ENCODE data around the gene ELMOD2.
"Not testable (repeated sequence)": the region's sequence is repeated elsewhere in the genome, so short reads cannot be mapped to it uniquely, and the experiment has no call there.

ELMOD2 gene, protein sequence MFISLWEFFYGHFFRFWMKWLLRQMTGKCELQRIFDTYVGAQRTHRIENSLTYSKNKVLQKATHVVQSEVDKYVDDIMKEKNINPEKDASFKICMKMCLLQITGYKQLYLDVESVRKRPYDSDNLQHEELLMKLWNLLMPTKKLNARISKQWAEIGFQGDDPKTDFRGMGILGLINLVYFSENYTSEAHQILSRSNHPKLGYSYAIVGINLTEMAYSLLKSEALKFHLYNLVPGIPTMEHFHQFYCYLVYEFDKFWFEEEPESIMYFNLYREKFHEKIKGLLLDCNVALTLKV
- total RNA-seq, result 12.1 to 49.8 (median 29.5) reads per million in 9 experiments

DNA sequence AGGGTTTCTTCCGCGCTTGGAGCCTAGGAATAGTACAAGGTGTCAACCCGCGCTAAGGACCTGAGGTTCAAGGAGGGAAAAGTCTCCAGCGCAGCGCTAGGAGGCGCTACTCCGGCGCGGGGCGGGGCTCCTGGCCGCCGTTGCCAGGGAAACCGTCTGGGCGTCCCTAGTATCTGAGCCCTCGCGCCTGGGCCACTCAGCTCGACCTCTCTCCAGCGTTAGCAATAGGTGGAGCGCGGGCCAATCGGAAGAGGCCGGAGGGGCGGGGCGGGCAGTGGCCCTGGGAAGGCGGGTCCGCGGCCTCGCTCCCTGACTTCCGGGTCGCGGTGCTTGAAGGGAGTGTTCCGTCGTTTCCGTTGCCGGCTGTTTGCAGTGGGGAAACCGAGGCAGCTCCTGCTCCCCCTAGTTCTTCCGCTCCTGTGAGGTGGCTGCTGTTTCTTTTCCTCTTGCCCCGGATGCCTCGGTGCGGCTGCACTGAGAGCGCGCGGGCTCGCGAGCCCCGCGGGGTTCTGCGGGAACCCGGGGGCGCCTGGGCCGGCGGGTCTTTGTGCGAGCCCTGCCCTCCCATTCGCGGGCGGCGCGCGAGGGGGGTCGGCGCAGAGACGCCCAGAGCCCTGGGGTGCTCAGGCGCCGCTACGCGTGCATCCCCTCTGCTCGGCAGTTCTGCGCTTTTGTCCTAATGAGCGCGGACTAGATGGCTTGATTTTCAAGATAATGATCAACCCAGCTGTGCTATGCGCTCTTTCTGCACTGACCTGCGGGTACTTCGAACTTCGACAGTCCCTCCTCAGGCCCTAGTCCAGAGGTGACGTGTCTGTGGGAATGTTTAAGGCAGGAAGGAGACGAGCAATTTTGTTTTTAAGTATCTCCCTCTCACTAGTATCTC lies at the start of gene ELMOD2:
Gene ELMOD2, plus strand, starts transcription at position 312 of the 886 bp plus-strand sequence. CDS start 1,261 bp downstream, outside the sequence.
- peak within 1 kb of the TSS; percentile 83 to 87 for H3K4me3 Mint-ChIP-seq
- peaks cover 11 to 19% of the 10 kb centered on the region in 2 donors for H3K4me1 Mint-ChIP-seq (ENCODE audit: low read depth in 2 of 2)
- ATAC-seq (replicated peaks), result peak; percentile 98

DNA sequence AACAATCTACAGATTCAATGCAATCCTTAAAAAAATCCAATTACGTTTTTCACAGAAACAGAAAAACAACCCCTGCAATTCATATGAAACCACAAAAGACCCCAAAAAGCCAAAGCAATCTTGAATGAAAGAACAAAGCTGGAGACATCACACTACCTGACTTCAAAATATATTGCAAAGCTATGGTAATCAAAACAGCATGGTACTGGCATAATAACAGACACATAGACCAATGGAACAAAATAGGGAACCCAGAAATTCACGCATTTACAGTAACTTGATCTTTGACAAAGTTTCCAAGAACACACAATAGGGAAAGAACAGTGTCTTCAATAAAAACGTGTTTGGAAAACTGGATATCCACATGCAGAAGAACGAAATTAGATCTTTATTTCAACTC lies 40.5 kb upstream of the ELMOD2 start:
- no peak for DNase-seq
- no peaks in the 10 kb centered on the region for H3K4me1 Mint-ChIP-seq (ENCODE audit: low read depth in 2 of 2)

More for the DNA sequence above, at the start of gene ELMOD2:
- H3K27me3 Mint-ChIP-seq, result no peaks in the 10 kb centered on the region
- no peaks in the 10 kb centered on the region for H3K9me3 Mint-ChIP-seq
- DNase-seq, result peak; percentile 94 to 97 (median 97)
- H3K27ac Mint-ChIP-seq, result peak within 1 kb of the TSS; percentile 88 to 89
- H3K36me3 Mint-ChIP-seq (ENCODE audit: insufficient read depth), result peaks cover 6% of the 10 kb centered on the region

DNA sequence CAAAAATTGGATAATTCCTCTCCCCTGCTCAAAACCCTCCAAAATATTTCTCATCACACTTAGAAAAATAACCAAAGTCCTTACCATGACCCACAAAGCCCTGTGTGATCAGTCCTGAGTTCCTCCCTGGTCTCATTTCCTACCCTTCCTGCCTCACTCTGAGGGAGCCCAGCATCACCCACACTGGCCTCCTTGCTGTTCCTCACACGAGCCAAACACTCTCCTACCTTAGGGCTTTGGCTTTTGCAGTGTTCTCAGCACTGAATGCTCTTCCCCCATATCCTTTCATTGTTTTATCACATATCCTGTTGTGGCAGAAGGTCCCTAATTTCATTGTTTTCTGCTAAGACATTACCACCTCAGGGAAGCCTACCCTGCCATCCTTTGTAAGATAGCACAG lies 38.0 kb upstream of the ELMOD2 start:
- Mint-ChIP-seq H3K9me3 (no peaks in the 10 kb centered on the region), H3K36me3 (ENCODE audit: insufficient read depth) (no peaks in the 10 kb centered on the region), H3K4me1 (ENCODE audit: low read depth in 2 of 2) (no peaks in the 10 kb centered on the region), H3K27ac (no peak overlapping the region), H3K4me3 (no peak overlapping the region), H3K27me3 (peaks cover 27 to 28% of the 10 kb centered on the region in 2 donors)
- ATAC-seq (replicated peaks), result no peak
- no peak for DNase-seq

More for the DNA sequence above, 40.5 kb upstream of the ELMOD2 start:
- peaks cover 18 to 26% of the 10 kb centered on the region in 2 donors for H3K27me3 Mint-ChIP-seq
- H3K27ac Mint-ChIP-seq, result no peak overlapping the region
- ATAC-seq (replicated peaks), result no peak
- no peaks in the 10 kb centered on the region for H3K36me3 Mint-ChIP-seq (ENCODE audit: insufficient read depth)
- H3K9me3 Mint-ChIP-seq, result no peaks in the 10 kb centered on the region
- no peak overlapping the region for H3K4me3 Mint-ChIP-seq

DNA sequence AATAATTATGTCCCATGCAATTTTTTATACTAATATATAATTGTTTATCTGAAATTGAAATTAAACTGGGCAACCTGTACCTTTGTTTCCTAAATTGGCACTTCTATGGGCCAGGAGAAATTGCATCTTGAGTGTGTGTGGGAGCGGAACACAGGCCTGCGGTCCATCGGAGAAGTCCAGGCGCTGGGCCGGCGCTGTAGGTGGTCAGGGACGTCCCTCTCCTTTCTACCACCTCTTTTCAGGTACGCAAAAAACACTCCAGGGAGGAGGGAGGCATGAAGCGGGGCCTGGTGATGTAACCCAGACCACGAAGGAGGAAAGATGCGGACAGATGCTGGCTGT lies 26.6 kb upstream of the ELMOD2 start:
- peak overlapping the region in 1 of 2 donors; percentile 38 for H3K4me3 Mint-ChIP-seq
- no peak for ATAC-seq (replicated peaks)
- H3K9me3 Mint-ChIP-seq, result no peaks in the 10 kb centered on the region
- peaks cover 0 to 4% of the 10 kb centered on the region in 2 donors for H3K4me1 Mint-ChIP-seq (ENCODE audit: low read depth in 2 of 2)
- H3K36me3 Mint-ChIP-seq (ENCODE audit: insufficient read depth), result no peaks in the 10 kb centered on the region
- H3K27me3 Mint-ChIP-seq, result peaks cover 63 to 65% of the 10 kb centered on the region in 2 donors
- no peak for DNase-seq
- no peak overlapping the region for H3K27ac Mint-ChIP-seq

DNA sequence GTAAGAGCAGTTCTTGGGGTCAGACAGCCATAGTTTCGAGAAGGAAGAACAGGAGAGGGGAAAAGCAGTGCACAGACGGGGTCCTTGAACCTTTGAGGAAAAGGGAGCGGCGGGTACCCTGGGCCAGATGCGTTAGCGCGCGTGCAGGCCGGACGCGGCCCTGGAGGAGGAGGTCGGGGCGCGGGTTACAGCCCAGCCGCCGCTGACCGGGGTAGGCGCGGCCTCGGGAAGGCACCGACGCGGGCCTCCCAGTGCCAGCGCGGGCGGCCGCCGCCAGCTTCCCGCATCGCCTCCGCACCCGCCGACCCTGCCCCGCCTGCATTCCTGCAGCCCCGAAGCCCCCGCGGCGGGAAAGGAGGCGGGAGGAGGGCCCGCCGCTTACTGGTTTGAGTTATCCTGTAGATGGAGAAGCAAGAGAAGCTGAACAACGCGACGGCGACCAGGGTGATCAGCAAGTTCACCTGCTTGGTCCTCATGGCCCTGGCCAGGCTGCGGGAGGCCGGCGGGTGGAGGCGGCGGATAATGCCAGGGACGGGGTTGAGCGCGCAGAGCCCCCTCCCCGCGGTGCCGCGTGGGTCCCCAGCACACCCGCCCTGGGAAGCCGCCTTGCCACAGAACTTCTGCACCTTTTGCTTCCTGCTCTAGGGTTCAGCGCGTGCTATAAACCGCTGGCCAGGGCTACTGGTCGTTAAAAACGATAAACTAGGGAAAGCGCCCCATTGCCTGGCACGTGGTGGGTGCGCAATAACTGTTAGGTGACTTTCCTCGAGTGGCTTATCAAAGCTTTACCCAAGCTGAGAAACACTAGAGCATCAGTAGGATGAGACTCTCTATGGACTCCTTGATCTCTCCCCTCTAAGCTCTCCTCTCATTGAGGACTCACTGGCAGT lies 26.0 kb upstream of the ELMOD2 start, which contains the start of gene MGAT4D:
Gene MGAT4D, minus strand, starts transcription at position 547 of the 890 bp plus-strand sequence. Its CDS starts 71 bp downstream, at position 476.
- ATAC-seq (replicated peaks) (peak; percentile 10), DNase-seq (no peak)
- Mint-ChIP-seq H3K36me3 (ENCODE audit: insufficient read depth) (no peaks in the 10 kb centered on the region), H3K27me3 (peaks cover 68 to 69% of the 10 kb centered on the region in 2 donors), H3K27ac (no peak within 1 kb of the TSS), H3K9me3 (no peaks in the 10 kb centered on the region), H3K4me3 (peak within 1 kb of the TSS; percentile 9 to 40), H3K4me1 (ENCODE audit: low read depth in 2 of 2) (peaks cover 0 to 4% of the 10 kb centered on the region in 2 donors)

DNA sequence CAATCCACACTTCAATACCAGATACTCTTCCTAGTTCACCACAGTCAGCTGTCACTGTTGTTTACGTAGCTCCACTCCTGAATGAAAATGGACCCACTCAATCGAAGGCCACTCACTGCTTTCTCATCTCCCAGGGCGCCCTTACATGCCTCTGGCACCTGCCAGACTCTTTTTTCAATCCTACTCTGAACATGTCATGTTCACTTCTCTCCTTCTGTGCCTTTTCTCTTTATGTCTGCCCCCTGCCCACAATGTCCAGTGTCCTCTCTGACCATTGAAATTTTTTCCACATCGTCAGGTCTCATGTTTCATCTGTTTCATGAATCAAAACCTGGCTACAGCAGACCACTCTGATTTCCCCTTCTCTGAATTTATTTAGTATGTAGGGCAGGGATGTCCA lies 24.6 kb upstream of the ELMOD2 start:
- Mint-ChIP-seq H3K4me1 (ENCODE audit: low read depth in 2 of 2) (peaks cover 0 to 4% of the 10 kb centered on the region in 2 donors), H3K27me3 (peaks cover 78 to 81% of the 10 kb centered on the region in 2 donors), H3K27ac (no peak overlapping the region), H3K9me3 (no peaks in the 10 kb centered on the region), H3K36me3 (ENCODE audit: insufficient read depth) (no peaks in the 10 kb centered on the region), H3K4me3 (no peak overlapping the region)
- DNase-seq (no peak), ATAC-seq (replicated peaks) (no peak)

DNA sequence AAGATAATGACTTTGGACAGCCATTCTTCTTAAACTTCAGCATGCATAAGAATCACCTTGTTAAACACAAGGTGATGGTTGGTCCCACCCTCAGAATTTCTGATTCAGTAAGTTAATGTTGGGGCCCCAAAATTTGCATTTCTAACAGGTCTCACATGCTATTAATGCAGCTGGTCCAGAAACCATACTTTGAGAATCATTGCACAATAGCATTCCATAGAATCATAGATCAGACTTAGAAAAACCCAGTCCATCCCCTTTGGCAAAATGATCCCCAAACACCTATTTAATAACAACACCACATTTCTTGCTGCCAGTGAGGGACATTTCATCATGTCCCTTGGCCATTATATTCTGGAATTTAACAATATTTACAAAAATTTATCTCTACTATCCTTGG lies 19.7 kb upstream of the ELMOD2 start:
- H3K27me3 Mint-ChIP-seq, result peaks cover 85 to 87% of the 10 kb centered on the region in 2 donors
- H3K9me3 Mint-ChIP-seq, result no peaks in the 10 kb centered on the region
- H3K36me3 Mint-ChIP-seq (ENCODE audit: insufficient read depth), result no peaks in the 10 kb centered on the region
- no peak overlapping the region for H3K27ac Mint-ChIP-seq
- H3K4me1 Mint-ChIP-seq (ENCODE audit: low read depth in 2 of 2), result no peaks in the 10 kb centered on the region
- DNase-seq (no peak), ATAC-seq (replicated peaks) (no peak)
- no peak overlapping the region for H3K4me3 Mint-ChIP-seq

DNA sequence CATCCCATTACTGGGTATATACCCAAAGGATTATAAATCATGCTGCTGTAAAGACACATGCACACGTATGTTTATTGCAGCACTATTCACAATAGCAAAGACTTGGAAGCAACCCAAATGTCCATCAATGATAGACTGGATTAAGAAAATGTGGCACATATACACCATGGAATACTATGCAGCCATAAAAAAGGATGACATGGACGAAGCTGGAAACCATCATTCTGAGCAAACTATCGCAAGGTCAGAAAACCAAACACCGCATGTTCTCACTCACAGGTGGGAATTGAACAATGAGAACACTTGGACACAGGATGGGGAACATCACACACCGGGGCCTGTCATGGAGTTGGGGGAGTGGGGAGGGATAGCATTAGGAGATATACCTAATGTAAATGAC lies 10.2 kb upstream of the ELMOD2 start:
- not testable (repeated sequence) for H3K9me3 Mint-ChIP-seq; H3K27ac Mint-ChIP-seq; H3K36me3 Mint-ChIP-seq (ENCODE audit: insufficient read depth); ATAC-seq (replicated peaks); H3K4me3 Mint-ChIP-seq; H3K4me1 Mint-ChIP-seq (ENCODE audit: low read depth in 2 of 2); DNase-seq
- peaks cover 59 to 60% of the 10 kb centered on the region in 2 donors for H3K27me3 Mint-ChIP-seq

DNA sequence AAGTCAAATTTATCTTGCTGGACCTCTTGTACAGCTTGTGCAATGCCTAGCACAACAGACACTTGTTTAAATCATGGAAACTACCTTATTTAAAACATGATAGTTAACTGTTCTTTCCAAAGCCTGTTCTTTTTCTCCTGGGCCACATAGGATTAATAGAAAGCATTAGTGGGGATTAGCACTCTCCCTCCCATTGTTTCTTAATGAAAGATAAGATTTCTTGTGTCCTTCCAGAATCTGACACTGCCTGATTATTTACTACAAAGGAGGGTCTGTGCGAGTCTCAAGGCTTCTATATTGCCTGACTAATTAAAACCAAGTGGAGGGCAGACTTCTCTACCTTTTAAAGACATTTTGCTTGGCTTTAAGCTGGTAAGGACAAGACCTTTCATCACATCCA lies 8.5 kb upstream of the ELMOD2 start:
- Mint-ChIP-seq H3K4me1 (ENCODE audit: low read depth in 2 of 2) (no peaks in the 10 kb centered on the region), H3K36me3 (ENCODE audit: insufficient read depth) (no peaks in the 10 kb centered on the region), H3K9me3 (no peaks in the 10 kb centered on the region), H3K27me3 (peaks cover 42 to 43% of the 10 kb centered on the region in 2 donors), H3K27ac (no peak overlapping the region), H3K4me3 (no peak overlapping the region)
- DNase-seq, result no peak
- ATAC-seq (replicated peaks), result no peak

DNA sequence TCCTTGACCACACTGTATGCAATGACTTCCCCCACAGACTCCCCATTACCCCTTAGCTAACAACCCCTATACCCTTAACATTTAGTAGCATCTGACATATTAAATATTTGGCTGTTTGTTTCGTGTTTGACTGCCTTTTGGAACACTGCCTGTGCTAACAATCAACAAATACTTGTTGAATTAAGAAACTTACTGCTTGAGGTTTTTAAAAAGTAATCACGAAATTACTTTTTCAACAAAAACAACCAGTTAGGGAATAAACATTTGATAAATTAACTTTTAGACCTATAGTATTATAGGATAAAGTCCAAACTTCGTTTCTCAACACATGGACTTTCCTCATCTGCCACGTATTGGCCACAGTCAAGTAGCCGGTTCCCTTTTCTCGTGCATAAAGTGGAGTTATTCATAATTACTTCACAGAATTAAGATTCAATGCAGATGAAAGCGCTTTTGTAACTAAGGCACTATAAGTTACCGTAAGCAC lies 555 bp upstream of the ELMOD2 start:
- H3K9me3 Mint-ChIP-seq, result no peaks in the 10 kb centered on the region
- DNase-seq, result no peak
- peak overlapping the region; percentile 88 to 89 for H3K27ac Mint-ChIP-seq
- peaks cover 6% of the 10 kb centered on the region for H3K36me3 Mint-ChIP-seq (ENCODE audit: insufficient read depth)
- H3K4me1 Mint-ChIP-seq (ENCODE audit: low read depth in 2 of 2), result peaks cover 11 to 19% of the 10 kb centered on the region in 2 donors
- ATAC-seq (replicated peaks), result no peak
- H3K4me3 Mint-ChIP-seq, result peak overlapping the region; percentile 83 to 87
- no peaks in the 10 kb centered on the region for H3K27me3 Mint-ChIP-seq

DNA sequence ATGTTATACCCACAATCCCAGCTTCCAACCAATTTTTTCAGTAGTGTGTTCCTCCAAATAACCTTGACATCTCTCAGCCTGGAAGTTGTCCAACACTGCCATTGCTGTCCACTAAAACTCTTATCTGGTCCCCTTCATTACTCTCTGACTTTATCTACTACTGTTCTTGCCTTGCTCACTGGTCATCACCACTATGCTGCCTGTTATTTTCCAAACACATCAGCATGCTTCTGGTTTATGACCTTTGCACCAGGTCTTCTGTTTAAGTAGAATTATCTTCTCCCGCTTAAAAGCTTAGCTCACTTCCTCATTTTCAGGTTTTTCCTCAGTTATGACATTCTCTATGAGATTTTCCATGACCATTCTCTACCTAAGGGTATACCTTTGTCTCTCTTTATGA lies 5.5 kb downstream of the ELMOD2 start:
- no peak overlapping the region for H3K27ac Mint-ChIP-seq
- peaks cover 5% of the 10 kb centered on the region for H3K36me3 Mint-ChIP-seq (ENCODE audit: insufficient read depth)
- ATAC-seq (replicated peaks) (no peak), DNase-seq (no peak)
- peaks cover 6 to 7% of the 10 kb centered on the region in 2 donors for H3K4me1 Mint-ChIP-seq (ENCODE audit: low read depth in 2 of 2)
- no peaks in the 10 kb centered on the region for H3K9me3 Mint-ChIP-seq
- H3K27me3 Mint-ChIP-seq, result no peaks in the 10 kb centered on the region
- no peak overlapping the region for H3K4me3 Mint-ChIP-seq

DNA sequence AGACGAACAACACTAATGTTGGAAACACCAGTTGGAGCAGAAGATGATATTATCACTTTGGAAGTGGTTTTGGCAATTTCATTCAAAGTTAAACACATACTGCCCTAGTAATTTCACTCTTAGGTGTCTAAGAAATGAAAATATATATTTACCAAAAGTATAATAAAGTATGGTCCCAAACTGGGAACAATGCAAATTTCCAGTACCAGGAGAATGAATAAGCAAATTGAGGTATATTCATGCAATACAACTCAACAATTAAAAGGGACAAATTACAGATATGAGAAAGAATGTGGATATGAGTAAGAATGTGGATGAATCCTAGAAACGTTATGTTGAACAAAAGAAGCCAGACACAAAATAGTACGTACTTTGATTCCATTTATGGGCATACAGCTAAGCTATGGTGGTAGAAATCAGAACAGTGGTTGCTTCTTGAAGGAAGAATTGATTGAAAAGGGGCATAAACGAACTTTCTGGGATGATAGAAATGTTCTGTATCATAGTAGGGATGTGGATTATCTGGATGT lies 10.0 kb downstream of the ELMOD2 start:
- no peak for DNase-seq
- Mint-ChIP-seq H3K4me3 (no peak overlapping the region), H3K27ac (no peak overlapping the region), H3K9me3 (no peaks in the 10 kb centered on the region), H3K27me3 (no peaks in the 10 kb centered on the region), H3K4me1 (ENCODE audit: low read depth in 2 of 2) (peaks cover 0 to 5% of the 10 kb centered on the region in 2 donors), H3K36me3 (ENCODE audit: insufficient read depth) (peaks cover 15% of the 10 kb centered on the region)
- ATAC-seq (replicated peaks), result no peak

All from effector memory CD8-positive, alpha-beta T cell (primary cell).